MV-4-11 (cell line): ENCODE results near the gene EAF1.
A peak's percentile ranks its signal among the peaks of the same experiment; 100 is the strongest.
"Not testable (repeated sequence)": the region's sequence is repeated elsewhere in the genome, so short reads cannot be mapped to it uniquely, and the experiment has no call there.

ENCODE experiments used
- DNase-seq: peaks from one replicate; lab custom pipeline; 2025; lab: John Stamatoyannopoulos, UW

EAF1 gene

DNA sequence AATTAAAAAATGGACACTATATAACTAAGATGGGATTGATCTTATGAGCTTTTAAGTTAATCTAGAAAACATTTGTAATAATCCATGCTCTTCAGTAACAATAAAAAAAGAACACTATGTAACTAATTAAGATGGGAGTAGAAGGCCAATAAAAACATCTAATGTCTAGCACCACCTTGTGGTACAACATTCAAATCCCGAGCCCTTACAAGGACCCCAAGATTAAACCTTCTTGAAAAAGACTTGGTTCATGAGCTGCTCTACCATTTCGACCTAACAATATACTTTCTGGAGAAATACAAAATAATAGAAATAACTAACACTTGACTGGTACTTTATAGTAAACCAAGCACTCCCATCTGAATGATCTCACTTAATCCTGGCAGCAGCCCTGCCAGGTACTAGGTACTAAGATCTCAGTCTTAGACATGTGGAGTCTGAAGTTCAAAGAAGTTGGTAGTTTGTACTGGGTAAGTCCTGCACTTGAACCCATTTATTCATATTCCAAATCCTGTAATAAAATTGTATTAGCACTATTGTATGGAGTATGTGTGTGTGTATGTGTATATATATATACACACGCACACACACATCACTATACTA lies 21.8 kb upstream of the EAF1 start:
- peak; percentile 64 for DNase-seq

GRCh38 chr3:15409239-15409638 lies 18.2 kb upstream of the EAF1 start:
- DNase-seq = peak; percentile 29

DNA sequence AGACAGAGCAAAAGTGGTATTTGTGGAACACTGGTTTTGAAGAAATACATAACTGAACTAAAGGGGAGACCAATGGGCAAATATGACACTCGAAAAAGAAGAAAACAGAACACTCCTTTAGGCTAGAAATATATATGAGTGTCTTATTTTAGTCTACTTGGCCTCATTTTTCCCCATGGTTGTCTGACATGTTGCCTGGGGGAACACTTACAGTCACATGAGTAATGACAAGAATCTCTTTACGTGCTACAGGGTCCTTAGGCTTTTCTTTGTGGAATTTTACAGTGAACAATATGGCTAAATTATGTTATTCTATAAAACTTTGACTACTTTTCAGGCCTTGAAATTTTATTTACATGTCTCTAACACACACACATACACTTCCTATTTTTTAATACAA lies 17.6 kb upstream of the EAF1 start:
- no peak for DNase-seq

DNA sequence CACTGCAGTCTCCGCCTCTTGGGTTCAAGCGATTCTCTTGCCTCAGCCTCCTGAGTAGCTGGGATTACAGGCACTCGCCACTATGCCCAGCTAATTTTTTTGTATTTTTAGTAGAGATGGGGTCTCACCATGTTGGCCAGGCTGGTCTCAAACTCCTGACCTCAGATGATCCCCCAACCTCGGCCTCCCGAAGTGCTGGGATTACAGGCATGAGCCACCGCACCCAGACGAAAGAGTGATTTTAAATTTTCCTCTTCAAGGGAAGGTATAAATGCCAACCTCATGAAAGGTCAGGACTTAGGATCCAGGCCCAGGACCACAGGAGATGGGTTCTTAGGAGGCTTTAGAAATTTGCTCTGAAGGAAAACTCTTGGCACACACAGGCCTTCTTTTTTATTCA lies 16.4 kb upstream of the EAF1 start:
- not testable (repeated sequence) for DNase-seq

- no peak for DNase-seq
Observed at GRCh38 chr3:15420871-15421270, 6.5 kb upstream of the EAF1 start.

- DNase-seq = no peak
Observed at GRCh38 chr3:15426579-15427118, 749 bp upstream of the EAF1 start.

GRCh38 chr3:15427981-15428380 lies 583 bp downstream of the EAF1 start:
- DNase-seq = no peak

DNA sequence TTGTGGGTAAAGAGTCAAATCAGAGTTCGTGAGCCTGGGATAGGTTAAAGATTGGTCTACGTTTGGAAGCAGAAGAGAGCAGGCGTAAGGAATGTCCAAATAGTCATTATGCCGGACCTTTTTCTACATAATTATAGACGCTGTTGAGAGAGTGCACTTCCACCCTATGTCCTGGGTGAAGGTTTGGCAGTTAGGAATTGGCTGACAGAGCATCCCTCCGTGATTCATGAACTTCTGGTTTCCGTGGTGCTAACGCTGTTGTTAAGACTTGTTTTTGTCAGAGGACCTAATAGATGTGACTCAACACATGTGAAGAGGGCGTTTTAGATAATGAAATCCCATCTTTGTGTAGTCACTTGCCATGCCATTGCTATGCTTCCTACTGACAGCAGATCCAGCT lies 1.1 kb downstream of the EAF1 start:
- DNase-seq = peak; percentile 60

DNA sequence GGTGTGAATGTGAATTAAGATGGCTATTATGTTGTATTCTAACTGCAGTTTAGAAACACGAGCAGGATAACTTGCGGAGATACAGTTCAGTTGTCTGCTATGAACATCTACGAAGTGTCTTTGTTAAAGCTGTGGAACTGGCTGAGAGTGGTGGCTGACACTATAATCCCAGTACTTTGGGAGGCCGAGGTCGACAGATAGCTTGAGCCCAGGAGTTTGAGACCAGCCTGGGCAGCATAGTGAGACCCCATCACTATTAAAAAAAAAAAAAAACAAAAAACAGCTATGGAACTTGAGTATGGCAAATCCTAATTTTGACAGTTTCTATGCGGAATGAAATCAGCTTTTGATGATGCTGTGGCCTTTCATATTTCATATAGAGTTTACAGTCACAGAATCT lies 1.7 kb downstream of the EAF1 start:
- DNase-seq = no peak

- DNase-seq = no peak
Observed at GRCh38 chr3:15430624-15431023, 3.2 kb downstream of the EAF1 start.

DNA sequence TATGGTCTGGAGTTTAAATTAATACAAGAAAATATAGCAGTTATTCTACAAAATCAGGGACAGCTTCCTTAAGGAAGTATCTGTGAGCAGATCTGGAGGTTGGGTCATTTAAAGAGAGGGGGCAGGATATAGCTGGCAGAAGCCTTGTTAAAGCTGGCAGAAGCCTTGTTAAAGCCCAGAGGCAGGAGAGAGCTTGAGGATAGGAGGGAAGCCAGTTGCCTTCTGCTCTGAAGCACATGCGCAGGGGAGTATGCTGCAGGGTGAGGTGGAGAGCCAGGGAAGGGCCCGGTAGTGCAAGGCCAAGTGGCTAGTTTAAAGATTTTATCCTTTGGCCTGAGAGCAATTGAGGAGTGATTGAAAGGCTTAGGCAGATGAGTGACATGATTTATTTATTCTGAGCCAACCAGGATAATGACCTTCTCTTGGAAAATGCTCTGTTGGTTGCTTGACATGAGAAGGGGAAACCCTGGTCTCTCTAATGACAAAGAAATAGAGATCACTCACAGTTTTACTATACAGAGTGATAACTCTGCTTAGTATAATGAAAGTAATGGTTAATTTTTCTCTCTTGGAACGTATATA lies 3.9 kb downstream of the EAF1 start:
- DNase-seq = no peak

DNA sequence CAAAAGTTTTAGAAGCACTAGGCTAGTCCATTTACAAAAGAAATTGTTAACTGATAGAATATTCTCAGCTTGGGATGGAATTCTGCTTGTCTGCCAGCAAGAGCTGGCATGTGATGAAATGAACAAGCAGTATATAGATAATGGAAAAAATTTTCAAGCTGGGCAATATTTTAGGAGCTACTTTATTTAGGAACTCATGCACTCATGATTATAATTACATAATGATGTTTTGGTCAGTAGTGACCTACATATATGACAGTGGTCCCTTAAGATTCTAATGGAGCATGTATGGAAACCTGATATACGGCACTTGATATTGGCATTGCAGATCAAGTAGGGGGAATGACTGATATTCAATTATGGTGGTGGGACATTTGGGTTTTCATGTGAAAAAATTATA lies 6.1 kb downstream of the EAF1 start:
- no peak for DNase-seq

GRCh38 chr3:15434756-15435155 lies 7.4 kb downstream of the EAF1 start:
- DNase-seq = no peak

- no peak for DNase-seq
Observed at GRCh38 chr3:15436246-15436645, 8.8 kb downstream of the EAF1 start.

GRCh38 chr3:15438983-15439382 lies 11.6 kb downstream of the EAF1 start:
- DNase-seq = peak; percentile 54

DNA sequence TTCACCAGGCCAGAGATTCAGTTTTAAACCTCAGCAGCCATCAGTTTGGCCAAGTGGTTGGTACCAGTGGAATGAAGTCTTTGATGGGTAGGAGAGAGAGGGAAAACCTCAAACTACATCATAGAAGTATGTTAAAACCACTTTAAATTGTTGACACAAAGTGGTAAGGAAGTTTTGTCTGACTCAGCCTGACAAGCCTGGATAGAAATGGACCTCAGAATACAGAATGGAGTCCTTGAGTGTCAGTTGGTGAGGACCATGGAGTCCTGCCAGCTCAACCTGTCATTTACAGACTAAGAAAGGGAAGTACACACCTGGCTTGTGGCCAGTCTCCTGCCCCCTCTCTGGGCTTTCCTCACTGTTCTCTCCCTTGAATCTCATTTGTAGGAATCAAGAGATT lies 12.1 kb downstream of the EAF1 start:
- DNase-seq = peak; percentile 34

- DNase-seq = peak; percentile 89
Observed at GRCh38 chr3:15440891-15441290, 13.5 kb downstream of the EAF1 start.

- no peak for DNase-seq
Observed at GRCh38 chr3:15443826-15444524, 16.6 kb downstream of the EAF1 start.

DNA sequence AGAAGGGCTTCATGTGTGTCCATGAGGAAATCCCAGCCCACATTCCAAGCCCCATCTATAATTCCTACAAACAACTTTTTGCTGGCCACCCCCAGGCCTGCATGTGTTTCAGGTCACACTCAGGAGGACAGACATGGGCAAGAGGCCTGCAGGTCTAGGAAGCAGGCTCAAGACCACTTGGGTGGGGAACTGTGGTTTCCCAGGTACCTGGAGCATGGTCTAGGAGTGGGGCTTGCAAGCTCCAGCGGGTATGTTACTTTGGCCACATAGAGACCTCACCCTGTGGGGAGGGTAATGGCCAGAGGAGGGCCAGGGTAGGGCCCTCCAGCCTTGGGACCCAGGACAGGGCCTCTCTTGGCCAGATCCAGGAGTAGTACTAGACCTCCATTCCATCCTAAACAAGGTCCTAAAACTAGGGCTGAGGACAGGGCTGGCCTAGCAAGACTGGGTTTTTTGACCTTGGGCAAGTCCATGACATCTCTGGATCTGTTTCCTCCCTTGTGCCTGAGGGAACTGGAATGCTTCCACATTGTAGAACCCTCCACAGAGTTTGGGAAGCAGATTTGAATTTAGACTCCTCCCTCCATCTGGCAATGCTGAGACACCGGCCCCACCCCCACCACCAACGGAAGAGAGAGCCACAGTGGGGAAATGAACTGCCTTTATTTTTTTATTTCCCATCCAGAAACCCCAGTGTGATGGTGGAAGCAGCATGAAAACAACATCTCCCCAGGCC lies 22.3 kb downstream of the EAF1 start:
- DNase-seq = no peak

DNA sequence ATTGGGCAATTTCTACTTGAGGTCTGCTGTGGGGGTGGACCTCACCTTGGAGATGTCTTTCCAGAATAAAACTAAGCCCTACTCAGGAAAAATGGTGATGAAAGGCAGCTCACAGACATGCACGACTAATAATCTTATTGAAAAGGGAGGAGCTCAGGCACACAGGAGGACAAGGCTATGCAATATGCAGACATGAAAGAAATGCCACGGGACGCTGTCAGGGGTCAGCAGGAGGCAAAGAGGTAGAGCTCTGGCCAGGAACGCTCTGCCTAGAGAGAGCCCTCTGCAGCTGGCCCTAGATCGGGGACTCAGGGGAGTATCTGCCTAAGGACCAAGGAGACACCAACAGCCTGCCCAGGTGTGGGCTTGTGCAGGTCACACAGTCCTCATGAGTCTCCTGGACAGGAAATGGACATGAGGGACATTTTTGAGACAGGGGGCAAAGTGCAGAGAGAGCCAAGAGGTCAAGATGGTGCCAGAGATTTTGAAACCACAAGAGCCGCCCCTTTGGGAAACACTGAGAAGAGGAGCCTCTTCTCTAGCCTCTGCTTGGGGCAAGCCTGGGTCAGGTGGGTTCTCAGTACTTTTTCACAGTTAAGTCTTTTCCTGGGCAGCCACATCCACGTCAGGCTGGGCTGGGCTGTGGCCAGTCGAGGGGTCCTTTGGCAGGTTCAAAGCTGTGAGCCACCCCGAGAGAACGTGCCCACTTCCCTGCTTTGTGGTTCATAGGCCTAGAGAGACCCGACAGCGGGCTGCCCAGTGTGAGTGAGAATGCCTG lies 23.2 kb downstream of the EAF1 start:
- no peak for DNase-seq

GRCh38 chr3:15451216-15452113 lies 24.1 kb downstream of the EAF1 start:
- no peak for DNase-seq
